Neural progenitor cell (in vitro differentiated cells): ENCODE data around the gene DTYMK.

Source experiments
- EZH2 ChIP-seq: fragments of 200-600 bp; sonication (generic); IDR thresholded peaks from 2 replicates; pipeline ENCODE4 v1.6.1; 2017; ENCODE audit warnings: antibody characterized with exemption, mild to moderate bottlenecking, moderate library complexity
- EZH2phosphoT487 ChIP-seq: fragments of 200-600 bp; sonication (generic); IDR thresholded peaks from 2 replicates; pipeline ENCODE4 v1.6.1; 2017; ENCODE audit warnings: antibody characterized with exemption
- TF ChIP-seq, protein P1 (sequence below): fragments of 200-600 bp; sonication (generic); IDR thresholded peaks from 2 replicates; pipeline ENCODE4 v1.5.1; 2017; ENCODE audit warnings: antibody characterized with exemption, mild to moderate bottlenecking

DNA sequence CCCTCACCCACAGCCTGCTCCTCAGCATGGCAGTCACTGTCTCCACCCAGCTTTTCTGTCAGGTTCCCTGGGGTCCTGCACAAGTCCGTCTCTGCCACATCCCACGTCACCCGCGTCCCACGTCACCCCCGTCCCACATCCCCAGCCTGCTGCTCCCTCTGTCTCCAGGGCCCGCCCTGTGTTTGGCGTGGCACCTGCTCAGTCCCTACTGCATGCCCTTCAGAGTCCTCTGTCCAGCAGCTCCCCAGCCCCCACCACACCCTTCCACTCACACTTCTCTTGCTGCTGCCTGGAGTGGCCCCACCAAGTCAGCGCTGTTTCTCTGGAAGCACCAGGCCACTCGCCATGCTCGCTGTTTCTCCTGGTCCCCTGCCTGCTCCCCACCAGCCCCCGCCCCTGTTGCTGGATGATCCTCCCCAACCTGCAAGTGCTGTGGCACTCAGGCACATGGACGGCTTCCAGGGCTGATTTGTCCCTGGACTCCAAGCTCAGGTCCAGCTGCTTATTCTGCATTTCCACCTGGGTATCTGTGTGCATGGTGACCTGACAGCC is 30.3 kb downstream of the DTYMK start:
- TF ChIP-seq, protein P1, sequence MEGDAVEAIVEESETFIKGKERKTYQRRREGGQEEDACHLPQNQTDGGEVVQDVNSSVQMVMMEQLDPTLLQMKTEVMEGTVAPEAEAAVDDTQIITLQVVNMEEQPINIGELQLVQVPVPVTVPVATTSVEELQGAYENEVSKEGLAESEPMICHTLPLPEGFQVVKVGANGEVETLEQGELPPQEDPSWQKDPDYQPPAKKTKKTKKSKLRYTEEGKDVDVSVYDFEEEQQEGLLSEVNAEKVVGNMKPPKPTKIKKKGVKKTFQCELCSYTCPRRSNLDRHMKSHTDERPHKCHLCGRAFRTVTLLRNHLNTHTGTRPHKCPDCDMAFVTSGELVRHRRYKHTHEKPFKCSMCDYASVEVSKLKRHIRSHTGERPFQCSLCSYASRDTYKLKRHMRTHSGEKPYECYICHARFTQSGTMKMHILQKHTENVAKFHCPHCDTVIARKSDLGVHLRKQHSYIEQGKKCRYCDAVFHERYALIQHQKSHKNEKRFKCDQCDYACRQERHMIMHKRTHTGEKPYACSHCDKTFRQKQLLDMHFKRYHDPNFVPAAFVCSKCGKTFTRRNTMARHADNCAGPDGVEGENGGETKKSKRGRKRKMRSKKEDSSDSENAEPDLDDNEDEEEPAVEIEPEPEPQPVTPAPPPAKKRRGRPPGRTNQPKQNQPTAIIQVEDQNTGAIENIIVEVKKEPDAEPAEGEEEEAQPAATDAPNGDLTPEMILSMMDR = no peak
- TF ChIP-seq EZH2 = no peak
- no peak for TF ChIP-seq EZH2phosphoT487
